PC-9 (cell line): ENCODE measurements around the gene GPD1.

ENCODE experiments used
- CTCF ChIP-seq: fragments of 200-600 bp; sonication (generic); conservative IDR thresholded peaks from 2 replicates; pipeline ENCODE4 v1.6.1; 2017; ENCODE audit warnings: mixed run types, antibody characterized with exemption, mild to moderate bottlenecking, moderate library complexity
- EZH2 ChIP-seq: fragments of 200-600 bp; sonication (generic); IDR thresholded peaks from 2 replicates; pipeline ENCODE4 v1.8.0; 2017; ENCODE audit warnings: antibody characterized with exemption, low read depth

DNA sequence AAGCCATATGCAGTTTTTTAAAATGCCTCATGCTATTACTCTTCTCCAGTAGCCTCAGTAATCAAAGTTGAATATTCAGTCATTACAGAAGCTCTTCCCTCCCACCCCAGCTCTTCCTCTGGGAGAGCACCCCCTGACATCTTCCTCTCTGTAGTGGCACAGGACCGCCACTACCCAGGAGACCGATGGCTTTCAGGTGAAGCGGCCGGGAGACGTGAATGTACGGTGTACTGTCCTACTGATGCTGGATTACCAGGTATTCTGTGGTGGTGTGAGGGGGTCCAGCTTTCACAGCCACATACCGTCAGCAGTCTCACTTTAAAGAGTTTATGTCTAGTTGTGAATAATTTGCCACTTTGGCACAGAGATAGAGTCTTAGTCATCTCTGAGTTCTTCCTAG is 14.1 kb upstream of the GPD1 start:
- TF ChIP-seq CTCF (no peak), EZH2 (no peak)
